CD4-positive, CD25-positive, alpha-beta regulatory T cell (primary cell): ENCODE measurements around the gene CHAC2. TPM values are rescaled to one million over a fixed set of nuclear protein-coding genes. Genes with fewer than 3 reads are reported as not detected.

ENCODE experiments used
- ATAC-seq, 2 donors: fragments of 150-1000 bp; cut with Tn5 transposase; one replicate each; pipeline ENCODE4 v1.10.0; 2021; ENCODE audit warnings: low read depth in 2 of 2, moderate number of reproducible peaks in 2 of 2, moderate library complexity in 1 of 2
- DNase-seq, 3 donors: peaks; one replicate each; pipeline versions ENCODE4 v3.0.0 to v3.0.0-alpha.2; 2012 to 2022; ENCODE audit warnings: mixed read lengths in 1 of 3
- H3K27ac ChIP-seq: one replicate; pipeline ENCODE4 v1.7.0; 2013; ENCODE audit warnings: mild to moderate bottlenecking, low read length; ENCODE audit not compliant: insufficient read depth, poor library complexity, severe bottlenecking
- H3K27me3 ChIP-seq: one replicate; pipeline ENCODE4 v1.7.0; 2013; ENCODE audit warnings: low read length; ENCODE audit not compliant: control insufficient read depth, insufficient read depth
- H3K36me3 ChIP-seq: one replicate; pipeline ENCODE4 v1.7.0; 2013; ENCODE audit warnings: mild to moderate bottlenecking, low read length, moderate library complexity; ENCODE audit not compliant: control insufficient read depth, insufficient read depth
- H3K4me1 ChIP-seq: 2 replicates; pipeline ENCODE4 v1.7.0; 2013; ENCODE audit warnings: mild to moderate bottlenecking, low read length; ENCODE audit not compliant: insufficient read depth, control insufficient read depth, poor library complexity, severe bottlenecking
- H3K4me3 ChIP-seq: one replicate; pipeline ENCODE4 v1.7.0; 2013; ENCODE audit warnings: low read depth, mild to moderate bottlenecking, low read length, moderate library complexity
- H3K9me3 ChIP-seq, 2 experiments: 1 replicate in 1 of 2; 2 replicates in 1 of 2; pipeline ENCODE4 v1.7.0; 2013; ENCODE audit warnings: low read length in 2 of 2, mild to moderate bottlenecking in 1 of 2, moderate library complexity in 1 of 2; ENCODE audit not compliant: control insufficient read depth in 2 of 2
- H3K27ac Mint-ChIP-seq, 3 donors: one replicate each; pipeline ENCODE4 v1.8.0; 2020 to 2022; ENCODE audit warnings: mild to moderate bottlenecking in 3 of 3, mixed read lengths in 3 of 3, moderate library complexity in 2 of 3
- H3K27me3 Mint-ChIP-seq: one replicate; pipeline ENCODE4 v1.8.0; 2022; ENCODE audit warnings: mild to moderate bottlenecking, mixed read lengths
- H3K36me3 Mint-ChIP-seq: one replicate; pipeline ENCODE4 v1.8.0; 2020; ENCODE audit warnings: mixed read lengths
- H3K4me1 Mint-ChIP-seq, 4 donors: one replicate each; pipeline ENCODE4 v1.8.0; 2020 to 2022; ENCODE audit warnings: mixed read lengths in 4 of 4, mild to moderate bottlenecking in 1 of 4
- H3K4me3 Mint-ChIP-seq, 4 donors: one replicate each; pipeline ENCODE4 v1.8.0; 2020 to 2022; ENCODE audit warnings: mild to moderate bottlenecking in 4 of 4, mixed read lengths in 4 of 4, moderate library complexity in 3 of 4
- H3K9me3 Mint-ChIP-seq, 7 donors: one replicate each; pipeline ENCODE4 v1.8.0; 2020 to 2022; ENCODE audit warnings: mixed read lengths in 7 of 7, mild to moderate bottlenecking in 3 of 7, moderate library complexity in 2 of 7
- polyA plus RNA-seq, 4 donors: library from polyadenylated mRNA; unstranded; fragments of 300-500 nt; fragmentation: Illumina TruSeq; gene quantifications; one replicate each; pipeline ENCODE4 v1.2.3, GENCODE V29; 2021
- total RNA-seq: library from RNA; stranded (reverse); gene quantifications from one replicate; pipeline ENCODE4 v1.2.3, GENCODE V29; 2022

CHAC2 gene
- total and polyA plus RNA-seq, 5 donors from 2014 or later = 1.2 to 5.5 (median 4.3) TPM

DNA sequence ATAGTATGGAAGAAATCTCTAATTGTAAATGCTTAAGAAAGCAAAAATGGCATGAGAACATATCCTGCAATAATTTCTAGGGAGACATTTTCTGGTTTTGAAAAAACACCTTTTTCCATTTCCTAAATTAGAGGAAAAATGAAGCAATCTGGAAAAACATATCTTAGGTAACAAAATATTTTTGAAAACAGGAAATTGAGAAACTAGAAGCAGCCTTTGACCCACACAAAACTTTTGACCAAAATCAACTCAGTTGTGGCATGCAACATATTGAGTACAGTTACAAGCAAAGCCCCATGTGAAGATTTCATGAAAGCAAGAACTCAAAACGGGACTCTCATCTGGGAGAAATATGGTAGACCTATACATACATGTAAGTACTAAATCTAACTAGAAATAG lies 28.6 kb upstream of the CHAC2 start:
- no peak for ATAC-seq
- Histone ChIP-seq H3K27me3 (no peaks in the 10 kb centered on the region), H3K9me3 (no peaks in the 10 kb centered on the region), H3K36me3 (peaks cover 17% of the 10 kb centered on the region), H3K4me3 (no peak overlapping the region), H3K27ac (no peak overlapping the region), H3K4me1 (no peaks in the 10 kb centered on the region)
- Mint-ChIP-seq H3K4me3 (no peak overlapping the region), H3K27me3 (no peaks in the 10 kb centered on the region), H3K27ac (no peak overlapping the region), H3K9me3 (no peaks in the 10 kb centered on the region), H3K4me1 (peaks cover 15 to 33% (median 20%) of the 10 kb centered on the region in 4 donors), H3K36me3 (peaks cover 40% of the 10 kb centered on the region)
- DNase-seq = no peak

DNA sequence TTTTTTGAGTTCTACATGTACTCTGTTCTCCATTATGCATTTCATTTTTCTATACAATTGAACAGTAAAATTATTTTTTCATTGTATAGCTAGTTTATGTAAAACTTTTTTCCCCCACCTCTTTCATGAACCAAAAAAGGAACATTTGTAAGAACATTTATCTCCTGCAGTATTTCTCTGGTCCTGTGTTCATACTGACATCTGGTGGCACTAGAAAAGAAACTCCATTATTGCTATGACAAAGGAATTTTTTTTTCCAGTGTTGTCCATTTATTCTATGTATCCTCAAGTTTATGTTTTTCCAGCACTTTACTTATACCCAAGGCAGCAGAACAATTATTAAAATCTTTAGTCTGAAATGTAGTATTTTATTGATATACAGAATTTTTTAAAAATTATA lies 27.4 kb upstream of the CHAC2 start:
- Mint-ChIP-seq H3K9me3 (no peaks in the 10 kb centered on the region), H3K4me3 (no peak overlapping the region), H3K27me3 (no peaks in the 10 kb centered on the region), H3K4me1 (peaks cover 14 to 24% (median 17%) of the 10 kb centered on the region in 4 donors), H3K36me3 (peaks cover 33% of the 10 kb centered on the region), H3K27ac (no peak overlapping the region)
- Histone ChIP-seq H3K9me3 (no peaks in the 10 kb centered on the region), H3K4me1 (no peaks in the 10 kb centered on the region), H3K27ac (no peak overlapping the region), H3K36me3 (peaks cover 16% of the 10 kb centered on the region), H3K4me3 (no peak overlapping the region), H3K27me3 (no peaks in the 10 kb centered on the region)
- DNase-seq (no peak), ATAC-seq (no peak)

DNA sequence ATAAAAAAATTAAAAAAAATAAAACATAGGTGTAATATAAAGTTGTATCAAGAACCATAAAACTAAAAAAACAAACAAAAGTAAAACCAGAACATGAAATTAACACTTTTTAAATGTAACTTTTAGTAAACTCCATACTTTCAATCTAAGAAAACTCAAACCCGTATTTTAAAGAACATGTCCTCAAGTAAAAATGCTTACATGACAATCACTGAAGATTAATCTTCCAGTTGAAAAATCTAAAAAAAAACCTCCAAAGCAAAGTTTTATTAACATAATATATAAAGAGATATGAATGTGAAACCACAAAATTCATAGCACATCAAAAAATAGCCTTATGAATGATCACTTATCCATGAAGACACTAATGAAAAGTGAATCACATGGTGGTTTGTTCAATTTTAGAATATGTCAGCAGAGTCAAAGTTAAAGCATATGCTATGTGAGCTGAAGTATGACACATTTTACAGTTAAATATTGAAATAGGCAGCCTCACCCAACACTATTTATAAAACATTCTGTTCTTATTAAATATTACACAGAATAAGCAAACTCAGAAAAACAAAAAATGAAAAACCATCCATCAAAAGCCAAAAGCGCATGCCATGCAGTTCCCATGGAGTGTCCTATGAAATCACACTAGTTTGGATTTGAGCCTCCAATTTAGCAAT lies 23.1 kb upstream of the CHAC2 start:
- Mint-ChIP-seq H3K9me3 (no peaks in the 10 kb centered on the region), H3K36me3 (peaks cover 39% of the 10 kb centered on the region), H3K4me1 (peaks cover 8 to 20% (median 15%) of the 10 kb centered on the region in 4 donors), H3K4me3 (no peak overlapping the region), H3K27me3 (no peaks in the 10 kb centered on the region), H3K27ac (no peak overlapping the region)
- Histone ChIP-seq H3K4me3 (no peak overlapping the region), H3K4me1 (no peaks in the 10 kb centered on the region), H3K27ac (no peak overlapping the region), H3K9me3 (no peaks in the 10 kb centered on the region), H3K27me3 (no peaks in the 10 kb centered on the region), H3K36me3 (peaks cover 21% of the 10 kb centered on the region)
- ATAC-seq (no peak), DNase-seq (no peak)

DNA sequence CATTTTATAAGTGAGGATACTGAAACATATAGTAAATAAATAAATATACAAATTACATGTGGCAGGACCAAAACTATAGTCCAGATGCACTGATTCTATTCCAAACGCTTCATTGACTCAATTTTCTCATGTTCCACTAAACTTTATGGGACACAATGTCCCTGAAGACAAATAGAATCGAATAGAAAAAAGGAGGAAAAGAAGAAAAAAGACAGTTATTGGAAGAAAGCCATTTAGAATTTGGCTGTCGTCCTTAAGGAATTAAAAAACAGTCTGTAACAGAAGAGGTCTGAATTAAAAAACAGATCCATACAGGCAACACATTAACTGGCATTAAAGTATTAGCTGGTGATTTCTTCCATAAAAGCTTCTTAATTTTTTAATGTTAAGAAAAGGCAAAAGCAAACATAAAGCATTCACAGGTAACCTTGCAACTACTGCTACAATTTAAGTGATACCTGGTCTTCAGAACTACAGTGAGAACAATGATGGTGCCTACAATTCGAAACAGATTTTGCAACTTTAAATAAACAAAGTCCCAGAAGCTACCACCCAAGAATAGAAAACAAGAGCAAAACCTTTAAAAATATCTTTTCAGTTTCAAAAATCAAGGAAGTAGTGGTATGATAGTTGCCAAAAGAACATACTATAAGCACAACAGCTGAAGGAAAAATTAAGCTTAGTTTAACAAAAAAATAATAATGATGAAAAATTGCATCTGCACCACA lies 17.4 kb upstream of the CHAC2 start:
- DNase-seq = no peak
- ATAC-seq = no peak
- Mint-ChIP-seq H3K4me3 (no peak overlapping the region), H3K4me1 (peaks cover 22 to 36% (median 25%) of the 10 kb centered on the region in 4 donors), H3K9me3 (no peaks in the 10 kb centered on the region), H3K36me3 (peaks cover 43% of the 10 kb centered on the region), H3K27me3 (no peaks in the 10 kb centered on the region), H3K27ac (no peak overlapping the region)
- Histone ChIP-seq H3K27me3 (no peaks in the 10 kb centered on the region), H3K27ac (no peak overlapping the region), H3K36me3 (peaks cover 28% of the 10 kb centered on the region), H3K4me1 (no peaks in the 10 kb centered on the region), H3K4me3 (no peak overlapping the region), H3K9me3 (no peaks in the 10 kb centered on the region)

DNA sequence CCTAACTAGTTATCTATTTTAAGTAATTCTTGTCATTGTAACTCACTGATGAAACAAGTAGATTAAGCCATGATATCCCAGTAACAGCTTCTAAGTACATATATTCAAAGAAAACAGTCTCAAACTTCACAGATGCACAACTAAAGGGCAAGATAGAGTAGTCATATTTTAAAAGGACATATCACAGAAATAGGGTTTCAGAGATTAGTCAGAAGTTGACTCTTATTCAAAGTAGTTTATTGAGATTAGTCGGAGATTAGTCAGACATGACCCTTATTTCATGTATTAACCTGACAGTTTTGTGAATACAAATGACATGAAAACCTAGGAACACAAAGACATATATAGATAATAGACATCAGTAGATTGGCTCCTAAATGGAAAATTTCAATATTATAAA lies 15.9 kb upstream of the CHAC2 start:
- H3K27me3 Mint-ChIP-seq = no peaks in the 10 kb centered on the region
- ATAC-seq (peak in 1 of 2 donors; percentile 42), DNase-seq (peak in 1 of 3 donors; percentile 37)
- Histone ChIP-seq H3K4me1 (no peaks in the 10 kb centered on the region), H3K27ac (no peak overlapping the region), H3K4me3 (no peak overlapping the region), H3K9me3 (no peaks in the 10 kb centered on the region), H3K36me3 (peaks cover 34% of the 10 kb centered on the region), H3K27me3 (no peaks in the 10 kb centered on the region)
- H3K27ac Mint-ChIP-seq = peak overlapping the region in 1 of 3 donors; percentile 52
- peaks cover 19 to 37% (median 24%) of the 10 kb centered on the region in 4 donors for H3K4me1 Mint-ChIP-seq
- no peak overlapping the region for H3K4me3 Mint-ChIP-seq
- no peaks in the 10 kb centered on the region for H3K9me3 Mint-ChIP-seq
- H3K36me3 Mint-ChIP-seq = peaks cover 40% of the 10 kb centered on the region

DNA sequence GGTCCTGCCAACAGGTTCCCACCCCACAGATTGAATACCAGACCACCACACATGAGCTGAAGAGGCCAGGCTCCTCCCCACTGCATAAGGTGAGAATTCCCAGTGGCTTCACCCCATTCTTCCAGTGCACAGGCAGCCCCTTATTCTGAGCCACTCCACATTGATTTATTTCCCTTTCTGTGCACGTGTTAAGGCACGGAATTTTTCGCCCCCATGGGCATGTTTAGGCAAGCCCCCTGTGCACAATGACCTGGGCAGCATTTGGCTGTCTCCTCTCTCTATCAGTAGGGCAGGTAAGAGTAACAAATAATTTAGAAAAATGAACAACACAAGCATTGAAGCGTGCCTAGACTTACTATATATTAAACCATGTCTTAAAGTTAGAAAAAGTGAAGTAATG lies 15.2 kb upstream of the CHAC2 start:
- Histone ChIP-seq H3K36me3 (peaks cover 36% of the 10 kb centered on the region), H3K4me3 (no peak overlapping the region), H3K27ac (no peak overlapping the region), H3K4me1 (no peaks in the 10 kb centered on the region), H3K9me3 (no peaks in the 10 kb centered on the region), H3K27me3 (no peaks in the 10 kb centered on the region)
- Mint-ChIP-seq H3K36me3 (peaks cover 44% of the 10 kb centered on the region), H3K4me1 (peaks cover 19 to 37% (median 24%) of the 10 kb centered on the region in 4 donors), H3K27me3 (no peaks in the 10 kb centered on the region), H3K9me3 (no peaks in the 10 kb centered on the region), H3K27ac (no peak overlapping the region), H3K4me3 (no peak overlapping the region)
- DNase-seq = no peak
- ATAC-seq = no peak

DNA sequence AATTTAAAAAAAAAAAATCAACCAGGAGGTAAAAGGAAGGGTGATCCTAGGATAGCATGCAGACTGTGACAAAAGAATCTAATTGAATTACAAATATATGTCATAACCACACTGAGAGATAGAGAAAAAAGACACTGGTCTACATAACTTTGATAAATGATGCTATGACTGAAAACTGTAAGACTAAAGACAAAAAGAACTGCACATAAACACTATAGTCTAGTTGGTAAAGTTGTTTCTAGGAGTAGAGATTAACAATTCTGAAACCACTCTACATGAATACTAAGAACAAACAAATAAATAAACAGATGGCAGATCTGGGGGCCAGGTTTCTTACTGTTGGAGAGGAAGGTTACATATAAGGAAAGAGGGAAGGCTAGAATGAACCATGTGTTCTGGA lies 14.6 kb upstream of the CHAC2 start:
- H3K27me3 ChIP-seq = no peaks in the 10 kb centered on the region
- peaks cover 30% of the 10 kb centered on the region for H3K36me3 ChIP-seq
- ATAC-seq = no peak
- Mint-ChIP-seq H3K4me1 (peaks cover 17 to 32% (median 24%) of the 10 kb centered on the region in 4 donors), H3K36me3 (peaks cover 44% of the 10 kb centered on the region), H3K4me3 (no peak overlapping the region), H3K27ac (no peak overlapping the region), H3K27me3 (no peaks in the 10 kb centered on the region), H3K9me3 (no peaks in the 10 kb centered on the region)
- DNase-seq = peak in 1 of 3 donors; percentile 3
- H3K27ac ChIP-seq = no peak overlapping the region
- H3K4me3 ChIP-seq = no peak overlapping the region
- H3K4me1 ChIP-seq = no peaks in the 10 kb centered on the region
- H3K9me3 ChIP-seq = no peaks in the 10 kb centered on the region

DNA sequence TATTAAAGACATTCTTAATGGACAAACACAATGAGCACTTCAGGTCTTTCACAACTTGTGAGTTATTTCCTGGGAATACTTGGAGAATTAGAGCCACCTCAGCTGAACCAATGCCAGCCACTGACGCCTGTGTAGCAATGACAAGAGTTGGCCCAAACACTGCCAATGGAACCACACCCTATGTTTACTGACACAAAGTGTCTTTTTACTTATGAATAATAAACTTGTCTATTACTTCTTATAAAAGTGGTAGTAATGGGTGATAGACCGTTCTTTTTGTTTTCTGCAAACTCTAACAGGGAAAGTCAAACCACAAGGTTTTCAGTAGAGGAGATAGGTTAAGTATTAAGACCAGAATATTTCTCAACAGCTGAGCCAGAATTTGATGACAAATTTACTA lies 12.5 kb upstream of the CHAC2 start:
- Histone ChIP-seq H3K9me3 (no peaks in the 10 kb centered on the region), H3K36me3 (peaks cover 23% of the 10 kb centered on the region), H3K4me3 (no peak overlapping the region), H3K27me3 (no peaks in the 10 kb centered on the region), H3K27ac (no peak overlapping the region), H3K4me1 (no peaks in the 10 kb centered on the region)
- Mint-ChIP-seq H3K27ac (no peak overlapping the region), H3K4me3 (no peak overlapping the region), H3K4me1 (peaks cover 19 to 31% (median 21%) of the 10 kb centered on the region in 4 donors), H3K36me3 (peaks cover 40% of the 10 kb centered on the region), H3K9me3 (no peaks in the 10 kb centered on the region), H3K27me3 (no peaks in the 10 kb centered on the region)
- DNase-seq = no peak
- ATAC-seq = no peak
